Ascending aorta (tissue), 2 donors: ENCODE data around the gene FAM20A. TPM values are rescaled to one million over a fixed set of nuclear protein-coding genes. Genes with fewer than 3 reads are reported as not detected.
"Not testable (repeated sequence)": the region's sequence is repeated elsewhere in the genome, so short reads cannot be mapped to it uniquely, and the experiment has no call there.

Source experiments
- DNase-seq, 2 donors: peaks; one replicate each; pipeline ENCODE4 v3.0.0-alpha.2; 2019; ENCODE audit warnings: low spot score in 2 of 2
- H3K27ac ChIP-seq, 2 donors: fragments of 200-600 bp; sonication (generic); one replicate each; pipeline ENCODE4 v1.5.1; 2016 to 2017; ENCODE audit warnings: mild to moderate bottlenecking in 1 of 2
- H3K27me3 ChIP-seq: fragments of 200-600 bp; sonication (generic); one replicate; pipeline ENCODE4 v1.5.1; 2017
- H3K36me3 ChIP-seq, 2 donors: fragments of 200-600 bp; sonication (generic); one replicate each; pipeline ENCODE4 v1.5.1; 2016
- H3K4me1 ChIP-seq, 2 donors: fragments of 200-600 bp; sonication (generic); one replicate each; pipeline ENCODE4 v1.5.1; 2016 to 2017; ENCODE audit warnings: mild to moderate bottlenecking in 1 of 2
- H3K4me3 ChIP-seq, 2 donors: fragments of 200-600 bp; sonication (generic); one replicate each; pipeline ENCODE4 v1.5.1; 2016 to 2017; ENCODE audit warnings: mild to moderate bottlenecking in 1 of 2
- H3K9me3 ChIP-seq, 2 donors: fragments of 200-600 bp; sonication (generic); one replicate each; pipeline ENCODE4 v1.5.1; 2016
- CTCF ChIP-seq, 3 experiments: fragments of 200-600 bp in 2 of 3; fragments of 450-650 bp in 1 of 3; sonication (generic) in 2 of 3; IDR thresholded peaks; one replicate each; pipeline ENCODE4 v1.5.1; 2016 to 2019; ENCODE audit warnings: antibody characterized with exemption in 3 of 3, mild to moderate bottlenecking in 1 of 3, moderate library complexity in 1 of 3
- intact Hi-C: fragments of 100-400 bp; cut with DNase I; formaldehyde crosslinking; loops from one replicate; pipeline ENCODE4 v1.15.1; 2023
- total RNA-seq: library from RNA; depleted of rRNA; stranded (reverse); fragments of >200 nt; gene quantifications from one replicate; pipeline ENCODE4 v1.1.0, GENCODE V29; 2016

The FAM20A gene
- total RNA-seq, 1 donor from 2014 or later: 60.0 TPM

- Histone ChIP-seq H3K27me3 (no peaks in the 10 kb centered on the region), H3K4me3 (no peak overlapping the region), H3K9me3 (no peaks in the 10 kb centered on the region), H3K4me1 (no peaks in the 10 kb centered on the region), H3K27ac (no peak overlapping the region), H3K36me3 (no peaks in the 10 kb centered on the region)
- TF ChIP-seq CTCF (IDR thresholded peaks at IDR 0.05): no peak
- intact Hi-C loops: no loop called here
- DNase-seq: no peak
Observed at GRCh38 chr17:68587847-68588246, 13.3 kb downstream of the FAM20A start.

GRCh38 chr17:68587026-68587425, 14.1 kb downstream of the FAM20A start:
- Histone ChIP-seq H3K4me1 (no peaks in the 10 kb centered on the region), H3K4me3 (no peak overlapping the region), H3K27ac (no peak overlapping the region), H3K27me3 (no peaks in the 10 kb centered on the region), H3K9me3 (no peaks in the 10 kb centered on the region), H3K36me3 (no peaks in the 10 kb centered on the region)
- DNase-seq: no peak
- no peak for TF ChIP-seq CTCF (IDR thresholded peaks at IDR 0.05)
- intact Hi-C loops: no loop called here

DNA sequence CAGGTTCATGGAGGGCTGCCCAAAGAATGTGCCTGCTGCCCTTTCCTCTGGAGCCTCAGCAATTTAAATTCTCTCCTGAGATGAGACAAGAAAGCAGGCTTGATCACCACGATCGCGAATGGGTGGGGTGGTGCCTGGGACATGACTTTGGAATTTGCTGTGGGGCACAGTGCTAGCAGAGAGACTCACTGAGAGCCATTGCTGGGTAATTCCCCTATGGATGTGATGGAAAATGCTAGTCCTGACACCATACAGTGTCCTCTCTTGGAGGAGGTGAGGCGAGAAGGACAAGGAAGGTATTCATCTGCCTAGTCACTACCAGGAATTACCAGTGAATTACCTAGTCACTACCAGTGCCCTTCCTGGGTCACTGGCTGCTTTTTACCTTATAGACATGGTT, 15.5 kb downstream of the FAM20A start:
- Histone ChIP-seq H3K9me3 (no peaks in the 10 kb centered on the region), H3K4me3 (no peak overlapping the region), H3K27me3 (no peaks in the 10 kb centered on the region), H3K27ac (no peak overlapping the region), H3K4me1 (no peaks in the 10 kb centered on the region), H3K36me3 (no peaks in the 10 kb centered on the region)
- TF ChIP-seq CTCF (IDR thresholded peaks at IDR 0.05): no peak
- DNase-seq: no peak
- intact Hi-C loops: no loop called here

GRCh38 chr17:68584581-68585303, 16.4 kb downstream of the FAM20A start:
- no peak overlapping the region for H3K27ac ChIP-seq
- no peaks in the 10 kb centered on the region for H3K4me1 ChIP-seq
- DNase-seq: no peak

DNA sequence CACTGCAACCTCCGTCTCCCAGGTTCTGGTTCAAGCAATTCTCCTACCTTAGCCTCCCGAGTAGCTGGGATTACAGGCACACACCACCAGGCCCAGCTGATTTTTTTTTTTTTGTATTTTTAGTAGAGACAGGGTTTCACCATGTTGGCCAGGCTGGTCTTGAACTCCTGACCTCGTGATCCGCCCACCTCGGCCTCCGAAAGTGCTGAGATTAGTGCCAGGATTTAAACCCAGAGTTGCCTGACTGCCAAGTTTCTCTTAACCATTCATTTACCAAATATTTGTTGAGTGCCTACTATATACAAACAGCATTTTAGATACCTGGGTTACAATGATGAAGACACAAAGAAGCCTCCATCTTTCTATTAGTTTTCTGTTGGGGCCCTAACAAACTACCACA, 18.3 kb downstream of the FAM20A start:
- H3K9me3 ChIP-seq, DNase-seq, intact Hi-C loops, H3K27ac ChIP-seq, H3K36me3 ChIP-seq, H3K27me3 ChIP-seq, H3K4me3 ChIP-seq, H3K4me1 ChIP-seq: not testable (repeated sequence)

More at GRCh38 chr17:68584581-68585303, 16.4 kb downstream of the FAM20A start:
- Histone ChIP-seq H3K36me3 (no peaks in the 10 kb centered on the region), H3K27me3 (no peaks in the 10 kb centered on the region), H3K4me3 (no peak overlapping the region), H3K9me3 (no peaks in the 10 kb centered on the region)
- TF ChIP-seq CTCF (IDR thresholded peaks at IDR 0.05): no peak
- intact Hi-C loops: no loop called here

- H3K9me3 ChIP-seq: no peaks in the 10 kb centered on the region
- DNase-seq: no peak
- H3K4me3 ChIP-seq: no peak overlapping the region
- no peak overlapping the region for H3K27ac ChIP-seq
- no peaks in the 10 kb centered on the region for H3K27me3 ChIP-seq
- H3K36me3 ChIP-seq: no peaks in the 10 kb centered on the region
- TF ChIP-seq CTCF (IDR thresholded peaks at IDR 0.05): no peak
- intact Hi-C loops: no loop called here
- no peaks in the 10 kb centered on the region for H3K4me1 ChIP-seq
Observed at GRCh38 chr17:68581863-68582645, 19.1 kb downstream of the FAM20A start.
